AG09319 (cell line): ENCODE results near the gene ASTN2.

Experiments
- DNase-seq: peaks from one replicate; pipeline ENCODE4 v3.0.0-alpha.2; 2010; ENCODE audit warnings: low read depth; ENCODE audit errors: extremely low read depth
- CTCF ChIP-seq: IDR thresholded peaks from 2 replicates; pipeline ENCODE4 v1.5.1; 2011; ENCODE audit warnings: low read depth, mild to moderate bottlenecking, inconsistent platforms, low read length, moderate library complexity

Gene ASTN2

GRCh38 chr9:116447934-116448333 lies 966.9 kb downstream of the ASTN2 start:
- DNase-seq = no peak
- no peak for TF ChIP-seq CTCF

GRCh38 chr9:116442528-116442927 lies 972.3 kb downstream of the ASTN2 start:
- no peak for DNase-seq
- no peak for TF ChIP-seq CTCF

- no peak for DNase-seq
- TF ChIP-seq CTCF = no peak
Observed at GRCh38 chr9:116437411-116438370, 977.2 kb downstream of the ASTN2 start.

- no peak for TF ChIP-seq CTCF
- DNase-seq = no peak
Observed at GRCh38 chr9:116436121-116436520, 978.7 kb downstream of the ASTN2 start.

- no peak for TF ChIP-seq CTCF
- no peak for DNase-seq
Observed at GRCh38 chr9:116435706-116436105, 979.2 kb downstream of the ASTN2 start.

GRCh38 chr9:116434314-116434713 lies 980.5 kb downstream of the ASTN2 start:
- no peak for TF ChIP-seq CTCF
- no peak for DNase-seq

- DNase-seq = no peak
- TF ChIP-seq CTCF = no peak
Observed at GRCh38 chr9:116432051-116432450, 982.8 kb downstream of the ASTN2 start.
